Pons (tissue), 1 donor: Measurements from ENCODE around the gene NUP107.
"Not testable (repeated sequence)": the region's sequence is repeated elsewhere in the genome, so short reads cannot be mapped to it uniquely, and the experiment has no call there.

Experiments
- DNase-seq: peaks from one replicate; pipeline ENCODE4 v3.0.0-alpha.2; 2016; ENCODE audit warnings: low spot score

The NUP107 gene

DNA sequence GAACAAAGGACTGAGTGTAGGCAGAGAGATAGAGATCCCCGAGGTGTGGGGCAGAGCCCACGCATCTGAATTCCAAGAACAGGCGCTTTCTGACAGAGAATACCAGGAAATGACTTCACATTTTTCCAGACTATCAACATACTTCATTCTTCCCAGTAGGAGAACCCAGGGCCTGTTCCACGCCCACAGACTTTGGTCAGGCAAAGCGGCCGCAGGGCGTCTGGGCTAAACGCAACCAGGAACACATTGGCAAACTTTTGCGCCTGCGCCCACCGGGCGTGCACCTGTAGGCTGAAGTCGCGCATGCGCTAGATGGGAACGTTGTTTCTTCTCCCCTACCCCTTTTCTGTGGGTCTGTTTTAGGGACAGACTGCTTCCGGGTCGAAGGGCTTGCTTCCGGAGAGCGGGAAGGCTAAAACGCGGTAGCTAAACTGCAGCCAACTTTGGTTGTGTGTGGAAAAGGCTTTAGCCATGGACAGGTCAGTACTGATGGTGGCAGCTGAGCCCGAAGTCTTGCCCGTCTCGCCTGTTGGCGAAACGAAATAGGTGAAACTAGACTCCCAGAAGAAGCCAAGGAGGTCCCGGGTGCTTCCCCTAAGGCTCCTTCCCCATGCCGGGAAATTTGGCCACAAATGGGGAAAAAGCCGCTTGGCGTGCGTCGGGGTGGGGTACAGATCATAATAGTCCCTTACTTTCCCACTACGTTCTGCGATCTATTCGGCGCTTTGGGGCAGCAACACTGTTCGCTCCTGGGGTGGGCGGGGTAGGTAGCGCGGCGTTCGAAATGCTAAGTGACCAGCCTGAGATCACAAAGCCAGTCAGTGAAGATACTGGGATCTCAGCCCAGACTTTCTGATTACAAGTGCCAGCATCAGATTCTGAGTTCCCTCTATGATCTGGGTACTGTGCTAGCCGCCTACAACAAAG, at the start of gene NUP107:
NUP107 (plus strand) TSS at position 384 of the 927 bp plus-strand sequence; CDS start at position 472, 88 bp downstream.
- peak; percentile 98 for DNase-seq

DNA sequence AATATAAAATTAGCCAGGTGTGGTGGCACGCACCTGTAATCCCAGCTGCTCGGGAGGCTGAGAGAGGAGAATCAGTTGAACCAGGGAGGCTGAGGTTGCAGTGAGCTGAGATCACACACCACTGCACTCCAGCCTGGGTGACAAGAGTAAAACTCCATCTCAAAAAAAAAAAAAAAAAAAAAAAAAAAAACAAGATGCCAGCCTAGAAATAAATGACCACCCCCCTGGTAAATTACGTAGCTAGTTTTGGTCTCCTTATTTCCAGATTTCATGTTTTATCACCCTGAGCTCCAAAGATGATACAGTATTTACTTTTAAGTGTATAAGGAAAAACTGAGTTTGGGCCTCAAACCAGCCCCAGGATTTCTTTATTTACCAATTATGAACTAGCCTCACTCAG, 49.3 kb upstream of the NUP107 start:
- not testable (repeated sequence) for DNase-seq

DNA sequence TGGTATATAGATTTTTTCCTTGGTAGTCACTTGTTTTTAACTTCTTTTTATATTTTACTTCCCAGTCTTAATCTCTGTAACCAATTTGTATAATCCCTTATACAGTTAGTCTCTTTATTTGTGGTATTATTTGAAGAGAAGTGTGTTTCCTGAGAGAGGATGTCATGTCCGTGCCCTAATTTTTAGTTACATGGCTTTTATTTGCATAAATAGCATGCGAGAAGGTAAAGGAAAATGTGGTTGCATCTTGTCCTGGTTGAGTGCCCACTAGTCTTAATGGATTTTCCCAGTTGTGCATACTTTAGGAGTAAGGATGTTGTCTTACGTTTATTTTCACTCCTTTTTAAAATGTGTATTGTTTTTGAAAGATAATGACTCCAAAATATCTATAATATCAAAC, 48.6 kb upstream of the NUP107 start:
- DNase-seq, result no peak

DNA sequence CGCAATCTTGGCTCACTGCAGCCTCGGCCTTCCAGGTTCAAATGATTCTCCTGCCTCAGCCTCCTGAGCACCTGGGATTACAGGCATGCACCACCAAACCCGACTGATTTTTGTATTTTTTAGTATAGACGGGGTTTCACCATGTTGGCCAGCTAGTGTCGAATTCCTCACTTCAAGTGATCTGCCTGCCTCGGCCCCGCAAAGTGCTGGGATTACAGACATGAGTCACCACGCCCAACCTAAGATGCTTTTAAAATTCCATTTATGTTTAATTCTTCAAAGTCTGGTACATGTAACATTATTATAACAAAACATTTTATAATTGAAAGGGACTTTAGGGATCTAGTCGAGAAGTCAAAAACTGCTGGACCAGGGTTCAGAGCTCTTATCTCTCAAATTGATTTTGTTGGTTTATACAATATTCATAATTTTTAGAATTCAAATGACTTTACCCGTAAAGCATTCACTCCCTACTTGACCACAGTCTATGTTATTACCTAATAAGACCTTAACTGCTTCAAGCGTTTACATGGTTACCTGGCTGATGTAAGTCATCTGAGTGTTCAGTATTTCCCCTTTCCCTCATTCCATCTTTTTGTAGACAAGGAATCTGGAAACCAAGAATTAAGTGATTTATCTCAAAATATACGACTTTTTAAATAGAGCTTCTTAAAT, 47.9 kb upstream of the NUP107 start:
- DNase-seq, result no peak

DNA sequence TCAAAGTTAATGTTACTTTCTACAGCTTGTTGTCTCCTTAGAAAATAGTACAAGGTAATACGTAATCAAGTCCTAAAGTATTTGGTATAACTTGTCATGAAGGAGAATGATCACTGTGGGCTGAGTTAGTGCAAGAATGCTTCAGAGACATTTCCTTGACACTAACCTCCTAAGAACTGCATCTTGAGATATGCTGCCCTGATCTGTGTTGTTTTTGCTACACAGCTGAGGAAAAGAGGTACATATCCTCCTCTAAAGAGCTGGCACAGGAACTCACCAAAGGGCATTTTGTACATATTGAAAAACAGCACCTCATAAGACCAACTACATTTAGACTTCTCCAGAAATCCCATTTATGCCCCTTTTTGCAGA, 47.4 kb upstream of the NUP107 start:
- no peak for DNase-seq

DNA sequence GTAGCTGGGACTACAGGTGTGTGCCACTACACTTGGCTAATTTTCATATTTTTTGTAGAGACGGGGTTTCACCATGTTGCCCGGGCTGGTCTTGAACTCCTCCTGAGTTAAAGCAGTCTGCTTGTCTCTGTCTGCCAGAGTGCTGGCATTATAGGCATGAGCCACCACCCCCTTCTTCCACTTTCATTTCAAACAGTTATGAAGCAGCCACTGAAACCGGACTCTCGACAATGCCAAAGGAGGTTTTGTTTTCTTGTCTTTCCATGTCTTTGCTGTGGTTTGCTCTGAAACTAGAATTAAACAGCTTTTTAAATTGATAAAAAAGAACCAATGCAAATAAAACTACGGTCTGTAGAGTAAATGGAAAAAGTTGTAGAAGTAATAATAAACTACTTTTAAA, 45.6 kb upstream of the NUP107 start:
- peak; percentile 37 for DNase-seq

DNA sequence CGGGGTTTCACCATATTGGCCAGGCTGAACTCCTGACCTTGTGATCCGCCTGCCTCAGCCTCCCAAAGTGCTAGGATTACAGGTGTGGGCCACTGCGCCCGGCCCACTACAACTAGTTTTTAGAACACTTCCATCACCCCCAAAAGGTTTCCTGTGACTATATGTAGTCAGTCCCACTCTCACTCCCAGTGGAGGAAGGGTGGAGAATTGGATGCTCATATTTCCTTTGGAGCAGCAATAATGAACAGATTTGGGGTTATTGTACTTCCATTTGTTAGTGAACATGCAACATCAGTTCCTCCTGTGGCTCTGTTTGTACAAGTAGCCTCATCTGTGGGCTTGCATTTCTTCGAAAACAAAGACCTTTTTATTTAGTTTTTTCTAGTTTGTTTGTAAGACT, 40.3 kb upstream of the NUP107 start:
- DNase-seq, result peak; percentile 32

DNA sequence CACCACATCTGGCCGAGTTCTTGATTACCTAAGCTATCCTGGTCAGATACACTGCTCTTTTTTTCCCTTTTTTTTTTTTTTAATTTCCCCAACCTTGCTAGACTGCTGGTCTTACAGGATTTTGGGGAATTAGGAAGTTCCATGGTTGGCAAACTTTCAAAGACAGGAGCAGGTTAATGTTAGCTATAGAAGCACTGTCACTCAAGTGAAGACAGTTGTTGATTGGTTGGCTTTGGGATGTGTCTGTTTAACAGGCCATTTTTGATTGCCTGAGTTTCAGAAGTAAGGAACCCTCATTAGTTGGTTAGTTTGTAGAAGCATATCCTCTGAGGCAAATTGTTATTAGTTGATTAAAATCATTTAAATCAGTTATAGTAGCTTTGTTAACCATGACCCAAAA, 39.3 kb upstream of the NUP107 start:
- no peak for DNase-seq

DNA sequence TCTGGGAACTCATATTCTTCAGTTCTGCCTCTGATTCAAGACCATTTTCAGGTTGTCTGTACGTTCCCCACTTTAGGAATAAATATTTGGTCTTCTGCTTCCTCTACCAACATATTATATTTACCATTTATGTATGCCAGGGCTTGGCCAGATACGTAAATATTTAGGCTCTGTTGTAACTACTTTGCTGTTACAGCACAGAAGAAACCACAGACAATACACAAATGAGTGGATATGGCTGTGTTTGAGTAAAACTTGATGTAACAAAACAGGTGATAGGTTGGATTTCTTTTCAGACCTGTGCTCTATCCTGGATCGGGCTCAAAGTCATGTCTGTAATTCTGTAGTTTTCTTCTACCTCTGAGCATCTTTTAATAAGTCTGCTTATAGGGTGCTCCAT, 38.6 kb upstream of the NUP107 start:
- DNase-seq, result no peak

DNA sequence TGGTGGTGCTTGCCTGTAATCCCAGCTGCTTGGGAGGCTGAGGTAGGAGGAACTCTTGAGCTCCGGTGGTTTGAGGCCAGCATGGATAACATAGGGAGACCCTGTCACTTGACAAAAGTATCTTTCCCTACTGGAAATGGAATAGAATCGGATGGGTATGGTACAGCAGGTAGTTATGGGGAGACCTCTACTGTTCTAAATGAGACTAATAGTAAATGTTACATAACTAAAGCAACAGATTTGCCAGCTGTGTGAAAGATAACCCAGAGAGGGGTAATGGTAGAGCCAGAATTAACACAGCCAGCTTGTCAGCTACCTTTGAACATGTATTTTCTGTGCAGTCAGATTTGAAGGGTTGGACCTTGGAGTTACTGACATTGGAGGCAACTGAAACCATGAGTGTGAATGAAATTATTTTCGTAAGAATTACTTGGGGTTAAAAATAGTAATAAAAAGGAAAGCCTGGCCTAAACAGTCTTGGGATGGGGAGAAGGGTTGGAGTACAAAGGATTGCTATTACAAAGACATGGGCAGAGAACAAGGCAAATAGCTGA, 21.7 kb upstream of the NUP107 start:
- DNase-seq, result no peak

DNA sequence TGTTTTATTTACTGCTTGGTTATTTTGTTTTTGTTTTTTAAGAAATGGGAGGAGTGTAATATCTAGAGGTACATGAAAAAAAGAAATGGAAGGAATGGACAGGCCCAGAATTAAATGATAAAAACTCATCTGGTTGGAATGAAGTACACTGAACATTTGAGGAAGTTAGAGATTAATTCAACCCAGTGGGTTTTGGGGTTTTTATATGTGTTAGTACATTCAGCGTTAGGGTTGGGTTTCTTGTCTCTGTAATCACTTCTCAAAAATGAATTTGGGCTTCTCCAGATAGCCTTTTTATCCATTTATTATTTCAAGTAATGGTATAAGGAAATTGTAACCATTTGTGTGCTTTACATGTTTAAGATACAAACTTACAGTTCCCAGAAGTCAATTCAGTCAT, 19.5 kb upstream of the NUP107 start:
- DNase-seq, result no peak

DNA sequence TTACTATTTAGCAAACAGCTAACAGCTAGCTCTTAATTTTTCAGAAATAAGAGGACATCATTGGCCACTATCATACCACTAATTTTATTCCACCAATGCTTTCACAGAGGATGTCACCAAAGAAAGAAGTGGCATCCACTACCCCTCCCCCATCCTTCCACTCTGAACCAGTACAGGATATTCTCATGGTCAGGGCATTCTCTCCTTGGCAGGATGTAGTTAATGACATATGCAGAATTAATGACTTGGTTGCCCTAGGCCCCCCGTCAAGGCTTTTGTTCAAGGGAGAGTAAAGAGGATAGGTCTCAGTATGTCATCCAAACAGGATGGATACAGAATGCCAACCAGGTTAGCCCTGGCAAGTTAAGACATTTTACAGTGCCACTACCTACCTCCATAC, 18.9 kb upstream of the NUP107 start:
- DNase-seq, result no peak

DNA sequence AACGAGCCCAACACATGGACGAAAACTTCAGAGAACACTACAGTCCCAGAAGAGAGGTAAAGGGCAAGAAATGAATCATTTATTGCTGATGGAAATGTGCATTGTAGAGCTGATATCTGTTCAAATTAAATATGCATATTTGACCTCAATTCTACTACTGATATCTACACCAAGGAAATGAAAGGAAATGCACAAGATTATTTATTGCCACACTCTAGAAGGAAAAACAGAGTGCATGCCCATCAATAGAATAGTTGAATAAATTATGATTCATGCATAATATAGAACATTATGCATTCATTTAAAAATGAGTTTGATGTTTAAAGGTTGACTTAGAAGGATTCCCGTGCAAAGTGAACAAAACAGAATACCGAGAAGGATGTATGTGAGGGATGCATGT, 15.6 kb upstream of the NUP107 start:
- no peak for DNase-seq

DNA sequence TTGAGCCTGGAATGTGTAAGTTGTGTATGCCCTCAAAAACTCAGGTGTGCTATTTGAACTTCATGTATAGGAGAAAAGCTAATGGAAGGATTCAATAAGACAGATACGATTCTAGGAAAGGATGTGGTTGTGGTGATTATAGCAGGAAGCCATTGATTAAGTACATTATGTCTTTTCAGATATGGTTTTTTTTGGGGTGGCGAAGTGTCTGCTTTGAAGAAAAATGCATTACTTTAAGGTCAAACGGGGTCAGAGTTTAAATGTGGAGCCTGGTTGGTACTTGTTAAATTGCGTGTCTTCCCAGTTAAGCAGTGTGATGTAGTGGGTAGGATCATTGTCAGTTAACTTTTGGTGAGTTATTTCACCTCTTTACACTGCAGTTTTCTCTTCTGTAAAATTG, 13.0 kb upstream of the NUP107 start:
- DNase-seq, result no peak

DNA sequence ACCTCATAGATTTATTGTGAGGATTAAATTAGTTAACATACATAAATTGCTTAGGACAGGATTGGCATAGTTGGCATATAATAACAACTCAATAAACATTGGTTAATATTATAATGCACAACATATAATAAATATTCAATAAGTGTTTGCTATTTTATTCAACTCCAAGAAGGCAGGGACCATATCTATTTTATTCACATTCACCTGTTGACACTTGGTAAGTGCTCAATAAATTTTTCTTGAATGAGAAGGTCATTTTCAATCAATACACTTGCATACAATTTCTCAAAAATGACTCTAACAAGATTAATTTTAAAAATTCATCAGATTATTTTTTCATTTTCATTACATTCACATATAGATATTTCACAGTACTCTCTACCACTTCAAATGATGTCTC, 12.4 kb upstream of the NUP107 start:
- no peak for DNase-seq

DNA sequence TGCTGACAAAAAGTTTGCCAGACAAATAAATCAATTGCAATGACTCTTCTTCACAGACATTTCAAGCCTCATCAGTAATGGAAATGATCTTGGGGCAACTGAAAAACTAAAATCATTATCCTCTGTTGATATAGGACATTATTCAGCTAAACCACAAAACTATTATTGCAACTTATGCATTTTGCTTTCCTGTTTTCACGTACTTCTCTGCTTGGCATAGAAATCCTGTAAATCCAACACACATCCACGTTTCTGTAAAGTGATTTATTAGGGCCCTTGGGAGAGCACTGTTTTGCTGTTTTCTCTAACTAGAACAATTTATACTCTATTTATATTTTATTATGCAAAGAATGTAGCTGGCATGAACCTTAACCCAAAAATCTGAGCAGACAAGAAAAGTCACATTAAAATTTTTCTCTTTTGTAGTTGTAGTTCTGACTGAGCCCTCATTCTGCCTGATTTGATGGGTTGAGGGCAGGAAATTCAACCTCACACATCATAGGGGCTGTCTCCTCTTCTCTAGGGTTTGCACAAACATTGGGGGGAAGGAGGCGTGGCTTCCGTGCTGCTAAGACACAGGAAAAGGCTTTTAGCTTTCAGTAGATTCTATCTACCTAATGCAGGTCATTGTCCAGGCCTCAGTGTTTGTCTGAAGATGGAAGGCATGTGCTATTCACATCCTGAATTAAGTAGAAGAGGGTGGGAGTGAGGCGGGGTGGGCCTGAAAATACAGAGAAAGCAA, 11.5 kb upstream of the NUP107 start:
- DNase-seq, result no peak

DNA sequence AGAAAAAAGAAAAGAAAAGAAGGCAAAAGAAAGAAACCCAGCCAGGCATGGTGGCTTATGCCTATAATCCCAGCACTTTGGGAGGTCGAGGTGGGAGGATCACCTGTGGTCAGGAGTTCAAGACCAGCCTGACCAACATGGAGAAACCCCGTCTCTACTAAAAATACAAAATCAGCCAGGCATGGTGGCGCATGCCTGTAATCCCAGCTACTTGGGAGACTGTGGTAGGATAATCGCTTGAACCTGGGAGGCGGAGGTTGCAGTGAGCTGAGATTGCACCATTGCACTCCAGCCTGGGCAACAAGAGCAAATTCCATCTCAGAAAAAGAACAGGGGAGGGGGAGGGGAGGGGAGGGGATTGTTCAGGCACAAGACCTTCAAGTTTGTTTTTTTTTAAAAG, 9.9 kb upstream of the NUP107 start:
- DNase-seq, result not testable (repeated sequence)

DNA sequence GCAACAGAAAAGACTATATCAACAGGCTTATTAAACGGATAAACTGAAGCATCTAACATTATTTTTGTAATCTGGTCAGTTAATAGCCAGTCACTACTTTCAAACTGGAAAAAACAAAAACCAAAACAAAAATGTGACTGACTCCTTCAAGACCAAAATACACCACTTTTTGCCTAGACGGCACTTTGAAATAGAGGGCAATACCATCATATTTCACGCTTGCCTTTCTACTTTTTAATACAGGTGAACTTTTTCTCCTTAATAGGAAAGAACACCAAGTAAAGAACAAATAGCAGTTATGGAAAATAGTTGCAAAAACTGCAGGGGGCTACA, 550 bp upstream of the NUP107 start:
- DNase-seq, result no peak

DNA sequence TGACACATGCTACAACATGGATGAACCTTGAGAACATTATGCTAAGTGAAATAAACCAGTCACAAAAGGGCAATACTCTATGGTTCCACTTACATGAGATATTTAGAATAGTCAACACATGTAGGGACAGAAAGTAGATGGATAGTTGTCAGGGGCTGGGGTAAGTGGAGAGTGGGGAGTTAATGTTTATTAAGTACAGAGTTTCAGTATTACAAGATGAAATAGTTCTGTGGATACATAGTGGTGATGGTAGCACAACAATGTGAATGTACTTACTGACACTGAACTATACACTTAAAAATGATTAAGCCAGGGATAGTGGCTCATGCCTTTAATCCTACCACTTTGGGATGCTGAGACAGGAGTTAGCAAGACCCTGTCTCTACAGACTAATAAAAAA, 8.7 kb downstream of the NUP107 start:
- DNase-seq, result no peak

DNA sequence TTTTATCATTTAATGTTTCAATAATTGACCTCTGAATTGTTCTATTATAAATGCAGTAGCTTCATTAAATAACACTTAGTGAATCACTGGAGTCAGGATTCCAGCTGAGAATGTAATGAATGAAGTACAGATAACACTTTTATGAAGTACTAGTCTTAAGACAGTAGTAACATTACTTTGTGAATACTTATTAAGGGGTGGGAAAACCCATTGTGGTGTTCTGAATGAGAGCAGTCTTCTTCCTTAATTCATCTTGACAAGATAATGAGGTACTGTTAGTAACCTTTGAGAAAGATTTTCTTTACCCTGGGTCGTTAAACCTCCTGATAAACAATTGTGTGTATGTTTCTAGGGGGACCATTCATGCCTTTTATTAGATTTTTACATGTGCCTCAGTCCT, 12.7 kb downstream of the NUP107 start:
- no peak for DNase-seq

DNA sequence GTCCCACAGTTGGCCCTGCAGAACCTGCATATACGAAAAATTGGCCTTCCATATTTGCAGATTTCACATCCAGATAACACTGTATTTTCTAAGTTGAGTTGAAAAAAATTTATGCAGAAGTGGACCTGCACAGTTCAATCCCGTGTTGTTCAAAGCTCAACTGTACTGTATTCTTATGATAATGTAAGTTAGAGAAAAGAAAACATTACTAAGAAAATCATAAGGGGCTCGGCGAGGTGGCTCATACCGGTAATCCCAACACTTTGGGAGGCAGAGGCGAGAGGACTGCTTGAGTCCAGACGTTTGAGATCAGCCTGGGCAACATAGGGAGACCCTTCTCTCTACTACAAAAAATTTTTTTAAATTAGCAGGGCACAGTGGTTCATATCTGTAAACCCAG, 41.0 kb downstream of the NUP107 start:
- DNase-seq, result no peak

DNA sequence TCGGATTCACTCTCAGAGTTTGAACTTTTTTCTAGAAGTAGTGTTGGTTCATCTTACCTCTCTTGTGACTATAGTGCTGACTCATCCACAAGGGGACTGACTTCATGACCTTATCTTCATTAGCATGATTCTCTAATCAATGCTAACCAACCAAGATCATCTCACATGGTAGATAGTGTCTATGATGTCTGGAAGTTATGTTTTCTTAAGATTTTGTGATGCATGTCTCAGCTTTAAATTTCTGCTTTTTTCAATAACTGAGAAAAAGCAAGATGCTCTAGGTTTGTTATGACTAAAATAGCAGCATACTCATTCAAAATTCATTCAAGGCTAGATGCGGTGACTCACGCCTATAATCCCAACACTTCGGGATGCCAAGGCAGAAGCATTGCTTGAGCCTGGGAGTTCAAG, 46.9 kb downstream of the NUP107 start:
- no peak for DNase-seq

DNA sequence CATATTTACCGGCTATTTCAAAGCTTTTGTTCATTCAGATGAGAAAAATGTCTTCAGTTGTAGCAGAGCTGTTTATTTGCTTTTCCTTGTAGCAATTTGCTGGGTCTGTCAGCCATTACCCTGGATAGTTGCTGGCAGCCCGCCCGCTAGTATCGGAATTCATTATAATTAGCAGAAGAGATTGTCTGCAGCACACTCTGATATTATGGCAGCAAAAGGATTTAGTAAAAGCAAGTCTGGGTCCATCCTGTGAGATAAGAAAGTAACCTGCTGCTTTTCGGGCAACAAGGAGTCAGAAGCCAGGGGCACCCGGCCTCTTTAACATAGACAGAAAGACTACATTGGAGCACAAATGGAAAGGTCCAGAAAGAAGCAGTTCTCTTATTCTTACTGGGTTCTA, 53.1 kb downstream of the NUP107 start:
- DNase-seq, result no peak
